RWPE2 (cell line): ENCODE data around the gene OXT.

Experiments used
- ATAC-seq: fragments of 200-7000 bp; cut with Tn5 transposase; 3 replicates; pipeline ENCODE4 v1.9.1; 2021; ENCODE audit warnings: low read depth
- DNase-seq: peaks from one replicate; pipeline ENCODE4 v3.0.0-alpha.2; 2020; ENCODE audit warnings: low spot score
- H3K27ac ChIP-seq: fragments of 450-650 bp; 2 replicates; pipeline ENCODE4 v1.5.1; 2017; ENCODE audit warnings: mild to moderate bottlenecking; ENCODE audit not compliant: poor library complexity, severe bottlenecking
- H3K27me3 ChIP-seq: fragments of 250-450 bp; sonication (Bioruptor Pico); 2 replicates; pipeline ENCODE4 v1.5.1; 2021; ENCODE audit warnings: mild to moderate bottlenecking, moderate library complexity; ENCODE audit not compliant: insufficient read depth, poor library complexity, severe bottlenecking
- H3K36me3 ChIP-seq: fragments of 250-450 bp; sonication (Bioruptor Pico); 2 replicates; pipeline ENCODE4 v1.5.1; 2020; ENCODE audit warnings: low read depth, mild to moderate bottlenecking, moderate library complexity
- H3K4me1 ChIP-seq: fragments of 250-450 bp; sonication (Bioruptor Pico); 2 replicates; pipeline ENCODE4 v1.5.1; 2021; ENCODE audit warnings: mild to moderate bottlenecking, moderate library complexity; ENCODE audit not compliant: insufficient read depth, poor library complexity, severe bottlenecking
- H3K4me3 ChIP-seq: fragments of 250-450 bp; sonication (Bioruptor Pico); 2 replicates; pipeline ENCODE4 v1.5.1; 2021; ENCODE audit warnings: mild to moderate bottlenecking, moderate library complexity; ENCODE audit not compliant: severe bottlenecking
- H3K9me3 ChIP-seq: fragments of 250-450 bp; sonication (Bioruptor Pico); 2 replicates; pipeline ENCODE4 v1.5.1; 2021; ENCODE audit warnings: mild to moderate bottlenecking, moderate library complexity; ENCODE audit not compliant: severe bottlenecking
- CTCF ChIP-seq: fragments of 450-650 bp; IDR thresholded peaks from one replicate; pipeline ENCODE4 v1.5.1; 2017; ENCODE audit warnings: mild to moderate bottlenecking, moderate library complexity; ENCODE audit not compliant: poor library complexity, severe bottlenecking

The OXT gene

GRCh38 chr20:3094848-3095629 is 23.6 kb downstream of the OXT start:
- TF ChIP-seq CTCF: no peak
- Histone ChIP-seq H3K27ac (no peak overlapping the region), H3K36me3 (no peaks in the 10 kb centered on the region), H3K27me3 (peaks cover 9% of the 10 kb centered on the region), H3K4me3 (no peak overlapping the region), H3K9me3 (no peaks in the 10 kb centered on the region), H3K4me1 (peaks cover 4% of the 10 kb centered on the region)
- peak; percentile 55; the same call in 2 of the 3 replicates for ATAC-seq
- no peak for DNase-seq

- Histone ChIP-seq H3K9me3 (no peaks in the 10 kb centered on the region), H3K36me3 (no peaks in the 10 kb centered on the region), H3K27ac (no peak overlapping the region), H3K27me3 (no peaks in the 10 kb centered on the region), H3K4me3 (no peak overlapping the region), H3K4me1 (peaks cover 4% of the 10 kb centered on the region)
- ATAC-seq (no peak), DNase-seq (no peak)
- TF ChIP-seq CTCF: no peak
Observed at GRCh38 chr20:3100480-3100879, 29.1 kb downstream of the OXT start.

- H3K27ac ChIP-seq: no peak overlapping the region
- no peak for ATAC-seq
- no peaks in the 10 kb centered on the region for H3K36me3 ChIP-seq
Observed at GRCh38 chr20:3101251-3101650, 29.8 kb downstream of the OXT start.

GRCh38 chr20:3101737-3102574 is 30.5 kb downstream of the OXT start:
- Histone ChIP-seq H3K4me1 (peaks cover 4% of the 10 kb centered on the region), H3K36me3 (no peaks in the 10 kb centered on the region), H3K4me3 (no peak overlapping the region), H3K9me3 (no peaks in the 10 kb centered on the region), H3K27ac (no peak overlapping the region), H3K27me3 (no peaks in the 10 kb centered on the region)
- DNase-seq (no peak), ATAC-seq (no peak)
- TF ChIP-seq CTCF: no peak

More at GRCh38 chr20:3101251-3101650, 29.8 kb downstream of the OXT start:
- Histone ChIP-seq H3K4me1 (peaks cover 4% of the 10 kb centered on the region), H3K9me3 (no peaks in the 10 kb centered on the region), H3K4me3 (no peak overlapping the region), H3K27me3 (no peaks in the 10 kb centered on the region)
- DNase-seq: no peak
- no peak for TF ChIP-seq CTCF
